Omental fat pad (tissue), 4 donors: ENCODE measurements around the gene SSBP3. TPM values are rescaled to one million over a fixed set of nuclear protein-coding genes. Genes with fewer than 3 reads are reported as not detected.

Source experiments
- ATAC-seq: fragments of 150-250 bp; one replicate; pipeline ENCODE4 v1.9.1; 2016; ENCODE audit warnings: mild to moderate bottlenecking, moderate library complexity; ENCODE audit not compliant: low FRiP score
- DNase-seq: peaks from one replicate; pipeline ENCODE4 v3.0.0-alpha.2; 2019; ENCODE audit warnings: low spot score
- CTCF ChIP-seq, 3 donors: fragments of 450-650 bp; IDR thresholded peaks; one replicate each; pipeline ENCODE4 v1.5.1; 2016 to 2017; ENCODE audit warnings: antibody characterized with exemption in 3 of 3, mild to moderate bottlenecking in 3 of 3, moderate library complexity in 2 of 3
- total RNA-seq, 4 donors: library from RNA; depleted of rRNA; stranded (reverse); fragments of >200 nt; gene quantifications; one replicate each; pipeline ENCODE4 v1.1.0, GENCODE V29; 2016

SSBP3 gene
- total RNA-seq, 4 donors from 2014 or later, result 21.0 to 32.6 (median 22.9) TPM

- no peak for ATAC-seq
- no peak for TF ChIP-seq CTCF (IDR thresholded peaks at IDR 0.05)
- DNase-seq, result no peak
These were observed 156.3 kb downstream of the SSBP3 start for GRCh38 chr1:54249819-54250435.

- TF ChIP-seq CTCF (IDR thresholded peaks at IDR 0.05), result no peak
- DNase-seq (no peak), ATAC-seq (no peak)
These were observed 157.2 kb downstream of the SSBP3 start for GRCh38 chr1:54248966-54249365.

- no peak for ATAC-seq
- TF ChIP-seq CTCF (IDR thresholded peaks at IDR 0.05), result no peak
- no peak for DNase-seq
These were observed 158.2 kb downstream of the SSBP3 start for GRCh38 chr1:54247863-54248515.

GRCh38 chr1:54246116-54246721, 160.0 kb downstream of the SSBP3 start:
- TF ChIP-seq CTCF (IDR thresholded peaks at IDR 0.05), result no peak
- ATAC-seq (no peak), DNase-seq (no peak)

GRCh38 chr1:54245501-54245900, 160.7 kb downstream of the SSBP3 start:
- TF ChIP-seq CTCF (IDR thresholded peaks at IDR 0.05), result no peak
- ATAC-seq, result no peak
- DNase-seq, result no peak

GRCh38 chr1:54244655-54245054, 161.5 kb downstream of the SSBP3 start:
- TF ChIP-seq CTCF (IDR thresholded peaks at IDR 0.05), result no peak
- DNase-seq (no peak), ATAC-seq (peak; percentile 21)

GRCh38 chr1:54243022-54243421, 163.2 kb downstream of the SSBP3 start:
- ATAC-seq, result no peak
- no peak for TF ChIP-seq CTCF (IDR thresholded peaks at IDR 0.05)
- DNase-seq, result no peak
